Measurements from ENCODE around the gene GJA3. TPM values are rescaled to one million over a fixed set of nuclear protein-coding genes. Genes with fewer than 3 reads are reported as not detected.
A peak's percentile ranks its signal among the peaks of the same experiment; 100 is the strongest.

The GJA3 gene
- total RNA-seq, 1 experiment from 2014 or later: 16.2 TPM

DNA sequence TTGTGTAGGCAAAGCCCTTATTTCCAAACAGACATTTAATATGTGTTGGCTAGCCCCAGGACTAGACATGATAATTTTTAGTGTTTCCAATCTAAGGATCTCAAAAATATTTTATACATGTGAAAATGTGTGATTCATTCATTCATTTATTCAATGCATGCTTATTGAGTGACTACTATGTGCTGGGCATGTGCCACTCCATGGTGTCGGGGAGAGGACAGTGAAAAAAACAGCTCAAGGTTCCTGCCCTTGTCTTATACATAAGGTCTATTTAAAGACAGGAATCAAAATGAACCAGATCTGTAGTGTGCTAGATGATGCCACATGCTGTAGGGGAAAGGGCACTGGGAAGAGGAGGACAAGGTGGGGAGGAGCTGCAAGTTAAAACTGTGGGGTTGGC lies 36.5 kb downstream of the GJA3 start:
- peak; percentile 16 for DNase-seq (ENCODE audit: low read depth, low spot score)
- in situ Hi-C loops (cut with HindIII; ENCODE audit: low pct_unique_long_range_greater_than_20kb, low sequenced_read_pairs): no loop called here

DNA sequence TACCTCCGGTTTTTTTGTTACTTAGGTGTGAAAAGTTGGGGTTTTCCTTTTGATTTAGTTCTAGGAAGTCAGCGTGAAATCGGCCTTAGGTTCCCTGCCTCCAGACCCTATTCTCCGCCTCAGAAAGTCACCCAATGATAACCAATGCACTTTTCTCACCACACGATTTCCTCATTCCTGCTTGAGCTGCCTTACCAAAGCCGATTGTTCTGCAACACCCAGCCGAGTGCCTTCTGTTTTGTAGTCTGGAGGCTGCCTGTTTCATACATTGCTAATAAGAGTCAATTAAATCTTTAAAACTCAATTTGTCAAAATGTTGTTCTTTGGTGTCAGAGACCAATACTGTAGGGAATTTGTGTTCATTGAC lies 39.7 kb downstream of the GJA3 start:
- DNase-seq (ENCODE audit: low read depth, low spot score): peak; percentile 30
- in situ Hi-C loops (cut with HindIII; ENCODE audit: low pct_unique_long_range_greater_than_20kb, low sequenced_read_pairs): no loop called here

- DNase-seq (ENCODE audit: low read depth, low spot score): no peak
- in situ Hi-C loops (cut with HindIII; ENCODE audit: low pct_unique_long_range_greater_than_20kb, low sequenced_read_pairs): no loop called here
These were observed 40.9 kb downstream of the GJA3 start for GRCh38 chr13:20119960-20120359.

- DNase-seq (ENCODE audit: low read depth, low spot score): peak; percentile 41
- in situ Hi-C loops (cut with HindIII; ENCODE audit: low pct_unique_long_range_greater_than_20kb, low sequenced_read_pairs): no loop called here
These were observed 42.3 kb downstream of the GJA3 start for GRCh38 chr13:20118268-20119140.

DNA sequence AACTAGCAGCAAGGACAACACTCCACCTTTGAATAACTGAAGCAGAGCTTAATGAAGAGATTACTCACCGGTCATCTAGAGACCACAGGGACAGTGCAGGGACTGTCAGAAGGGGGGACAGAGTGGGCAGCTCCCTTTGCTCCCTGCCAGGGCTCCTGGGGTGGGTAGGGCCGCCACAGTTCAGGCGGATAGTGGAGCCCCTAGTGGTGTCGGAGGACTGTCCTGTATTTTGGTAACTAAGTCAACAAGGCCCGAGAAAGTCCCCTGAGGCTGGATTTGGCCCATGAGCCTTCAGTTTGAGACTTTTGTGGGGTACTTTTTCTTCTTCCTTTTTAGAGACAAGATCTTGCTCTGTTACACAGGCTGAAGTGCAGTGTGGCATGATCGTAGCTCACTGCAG lies 44.6 kb downstream of the GJA3 start:
- in situ Hi-C loops (cut with HindIII; ENCODE audit: low pct_unique_long_range_greater_than_20kb, low sequenced_read_pairs): no loop called here
- DNase-seq (ENCODE audit: low read depth, low spot score): no peak

DNA sequence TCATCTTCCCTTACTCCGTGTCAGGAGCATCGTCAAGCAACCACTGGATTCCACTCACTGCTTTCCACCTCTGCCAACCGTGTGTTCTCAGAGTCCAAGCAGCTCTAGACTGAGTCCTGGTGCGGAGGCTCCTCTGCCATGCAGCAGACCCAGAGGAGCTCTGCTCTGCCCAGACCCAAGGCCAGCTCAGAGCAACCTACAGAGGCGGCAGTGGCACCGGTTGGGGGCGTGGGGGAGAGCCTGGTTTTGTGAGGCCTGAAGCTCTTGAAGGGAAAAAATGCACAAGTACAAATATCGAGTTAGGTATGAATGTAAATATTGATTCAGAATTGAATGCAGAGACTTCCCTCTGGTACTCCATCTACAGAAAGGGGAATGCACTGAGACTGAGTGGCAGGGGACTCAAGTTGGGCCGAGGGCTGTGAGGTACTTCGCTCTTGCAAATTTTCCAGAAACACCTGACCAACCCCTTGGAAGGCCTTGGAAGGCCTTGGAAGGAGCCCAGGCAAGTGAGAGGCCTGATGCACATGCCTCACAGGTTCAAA lies 46.7 kb downstream of the GJA3 start:
- DNase-seq (ENCODE audit: low read depth, low spot score): no peak
- in situ Hi-C loops (cut with HindIII; ENCODE audit: low pct_unique_long_range_greater_than_20kb, low sequenced_read_pairs): no loop called here

GRCh38 chr13:20109037-20109436 lies 51.8 kb downstream of the GJA3 start:
- in situ Hi-C loops (cut with HindIII; ENCODE audit: low pct_unique_long_range_greater_than_20kb, low sequenced_read_pairs): no loop called here
- DNase-seq (ENCODE audit: low read depth, low spot score): no peak

GRCh38 chr13:20106742-20107141 lies 54.1 kb downstream of the GJA3 start:
- DNase-seq (ENCODE audit: low read depth, low spot score): no peak
- in situ Hi-C loops (cut with HindIII; ENCODE audit: low pct_unique_long_range_greater_than_20kb, low sequenced_read_pairs): no loop called here

GRCh38 chr13:20105161-20105689 lies 55.6 kb downstream of the GJA3 start:
- in situ Hi-C loops (cut with HindIII; ENCODE audit: low pct_unique_long_range_greater_than_20kb, low sequenced_read_pairs): no loop called here
- DNase-seq (ENCODE audit: low read depth, low spot score): no peak

GRCh38 chr13:20102525-20103180 lies 58.2 kb downstream of the GJA3 start:
- in situ Hi-C loops (cut with HindIII; ENCODE audit: low pct_unique_long_range_greater_than_20kb, low sequenced_read_pairs): no loop called here
- no peak for DNase-seq (ENCODE audit: low read depth, low spot score)

DNA sequence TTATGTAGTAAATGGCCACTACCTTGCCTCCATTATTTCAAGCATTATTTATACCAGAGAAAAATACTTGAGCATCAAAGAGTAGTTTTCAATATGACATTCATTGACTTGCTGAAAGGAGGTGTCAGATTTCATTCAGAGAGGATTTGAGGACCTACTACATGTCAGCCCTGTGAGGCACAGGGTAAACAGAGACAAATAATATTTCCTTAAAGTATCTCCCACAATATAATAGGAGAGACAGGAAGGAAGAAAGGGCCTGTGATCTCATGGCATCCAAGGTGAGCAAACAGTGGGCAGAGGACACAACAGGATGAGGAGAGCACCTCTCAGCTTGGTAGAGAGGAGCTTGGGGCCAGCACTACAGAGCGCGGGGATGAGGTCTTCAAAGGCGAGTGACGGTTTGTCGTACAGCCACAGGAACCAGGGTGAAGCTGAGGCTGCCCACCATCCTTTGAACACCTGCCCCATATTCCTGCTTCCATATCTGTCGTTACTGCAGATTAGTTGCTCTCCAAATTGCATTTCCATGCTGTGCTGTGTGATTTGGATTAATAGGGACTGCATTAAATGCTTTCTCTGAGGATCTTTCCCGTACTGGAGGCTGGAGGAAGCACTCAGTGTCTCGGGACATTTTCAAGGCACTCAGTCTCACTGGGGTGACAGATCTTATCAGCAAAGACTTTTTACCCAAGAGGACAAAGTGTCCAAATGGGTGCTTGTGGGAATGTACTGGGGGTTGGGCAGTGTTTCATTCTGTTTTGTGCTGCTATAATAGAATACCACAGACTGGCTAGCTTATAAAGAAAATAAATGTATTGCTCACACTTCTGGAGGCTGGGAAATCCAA lies 59.2 kb downstream of the GJA3 start:
- no peak for DNase-seq (ENCODE audit: low read depth, low spot score)
- in situ Hi-C loops (cut with HindIII; ENCODE audit: low pct_unique_long_range_greater_than_20kb, low sequenced_read_pairs): no loop called here

DNA sequence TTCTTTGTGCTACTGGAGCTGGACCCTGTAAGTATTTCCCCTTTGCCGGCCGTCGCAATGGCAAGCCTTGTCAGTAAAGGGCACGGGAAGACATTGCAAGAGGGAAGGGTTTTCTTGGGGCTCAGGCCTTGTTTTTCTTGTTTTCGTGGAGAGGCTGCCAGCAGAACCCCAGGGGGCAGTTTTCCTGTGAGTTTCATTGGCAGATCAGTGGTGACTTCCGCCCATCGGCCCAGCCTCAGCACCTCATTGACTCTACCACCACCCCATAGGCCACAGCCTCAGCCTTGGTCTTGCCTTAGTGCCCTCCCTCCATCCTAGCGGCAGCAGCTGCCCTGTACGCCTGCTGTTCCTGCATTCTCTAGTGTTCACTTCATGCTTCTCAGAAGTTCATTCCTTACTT lies 61.5 kb downstream of the GJA3 start:
- DNase-seq (ENCODE audit: low read depth, low spot score): no peak
- in situ Hi-C loops (cut with HindIII; ENCODE audit: low pct_unique_long_range_greater_than_20kb, low sequenced_read_pairs): no loop called here

DNA sequence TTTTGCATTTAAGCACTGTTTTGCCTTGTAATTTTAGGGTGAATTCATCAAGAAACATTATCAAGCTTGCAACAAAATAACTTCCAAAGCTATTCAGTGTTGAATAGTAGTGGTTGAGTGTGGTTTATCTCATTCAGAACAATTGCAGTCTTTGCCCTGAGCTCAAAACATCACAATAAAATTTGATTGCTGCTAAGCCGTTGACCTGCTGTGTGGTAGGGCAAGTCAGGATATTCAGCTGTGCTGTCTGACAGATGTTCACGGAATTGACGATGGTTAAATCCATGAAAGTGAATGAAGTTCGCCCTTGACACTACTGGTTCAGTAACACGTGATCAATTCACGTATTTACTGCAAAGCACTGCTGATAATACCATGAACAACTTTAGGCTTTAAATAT lies 66.9 kb downstream of the GJA3 start:
- DNase-seq (ENCODE audit: low read depth, low spot score): no peak
- in situ Hi-C loops (cut with HindIII; ENCODE audit: low pct_unique_long_range_greater_than_20kb, low sequenced_read_pairs): no loop called here

GRCh38 chr13:20090349-20090748 lies 70.5 kb downstream of the GJA3 start:
- DNase-seq (ENCODE audit: low read depth, low spot score): peak; percentile 48
- in situ Hi-C loops (cut with HindIII; ENCODE audit: low pct_unique_long_range_greater_than_20kb, low sequenced_read_pairs): no loop called here

Measured in SK-MEL-5 (cell line).